ENCODE data around the gene IGF1.

Gene IGF1

GRCh38 chr12:102396276-102396675 is 84.1 kb downstream of the IGF1 start:
- Histone ChIP-seq H3K27ac (ENCODE audit: low read depth, low read length) (no peak overlapping the region), H3K9me3 (ENCODE audit: low read length) (no peaks in the 10 kb centered on the region)

DNA sequence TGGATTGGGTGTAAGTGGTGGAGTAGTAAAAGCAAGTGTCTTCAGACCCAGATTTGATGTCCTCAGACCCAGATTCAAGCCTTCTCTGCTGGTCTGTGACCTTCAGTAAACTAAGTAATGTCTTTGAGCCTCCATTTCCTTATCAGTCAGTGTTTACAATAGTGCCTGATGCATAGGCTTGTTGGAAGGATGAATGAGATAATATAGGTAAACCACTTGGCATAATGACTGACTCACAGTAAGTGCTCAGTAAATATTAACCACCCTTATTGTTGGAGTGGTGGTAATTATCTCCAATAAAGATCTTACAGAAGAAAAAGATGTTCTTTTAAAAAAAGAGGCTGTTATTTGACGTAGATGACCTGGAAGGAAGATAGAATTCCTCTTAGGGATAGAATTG is 86.2 kb downstream of the IGF1 start:
- H3K27me3 ChIP-seq (ENCODE audit: control insufficient read depth in 1 of 2, insufficient read depth in 2 of 2, low read length in 2 of 2) = no peaks in the 10 kb centered on the region
- H3K4me1 ChIP-seq (ENCODE audit: insufficient read depth, low read length) = no peaks in the 10 kb centered on the region
- H3K27ac ChIP-seq (ENCODE audit: low read depth, low read length) = no peak overlapping the region
- H3K9me3 ChIP-seq (ENCODE audit: low read length) = no peaks in the 10 kb centered on the region
- H3K36me3 ChIP-seq (ENCODE audit: insufficient read depth, low read length) = no peaks in the 10 kb centered on the region
- no peak overlapping the region for H3K4me3 ChIP-seq (ENCODE audit: low read depth in 1 of 2, low read length in 2 of 2)
- no peak overlapping the region for H3K9ac ChIP-seq (ENCODE audit: low read length)

More at GRCh38 chr12:102396276-102396675, 84.1 kb downstream of the IGF1 start:
- Histone ChIP-seq H3K4me1 (ENCODE audit: insufficient read depth, low read length) (no peaks in the 10 kb centered on the region), H3K27me3 (ENCODE audit: control insufficient read depth in 1 of 2, insufficient read depth in 2 of 2, low read length in 2 of 2) (no peaks in the 10 kb centered on the region), H3K36me3 (ENCODE audit: insufficient read depth, low read length) (no peaks in the 10 kb centered on the region), H3K4me3 (ENCODE audit: low read depth in 1 of 2, low read length in 2 of 2) (no peak overlapping the region), H3K9ac (ENCODE audit: low read length) (no peak overlapping the region)

DNA sequence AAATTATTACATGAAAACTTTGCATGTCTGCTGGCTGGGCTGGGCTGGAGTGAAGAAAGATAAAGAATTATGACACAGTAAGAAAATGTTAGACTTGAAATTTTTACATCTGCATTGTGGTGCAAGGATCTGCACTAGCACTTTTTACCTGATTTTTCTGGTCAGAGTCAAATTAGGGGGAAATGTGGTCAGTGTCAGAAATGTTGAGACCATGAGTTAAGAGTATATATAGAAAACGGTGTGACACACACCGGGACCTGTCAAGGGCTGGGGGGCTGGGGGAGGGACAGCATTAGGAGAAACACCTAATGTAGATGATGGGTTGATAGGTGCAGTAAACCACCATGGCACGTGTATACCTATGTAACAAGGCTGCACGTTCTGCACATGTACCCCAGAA is 90.3 kb downstream of the IGF1 start:
- no peaks in the 10 kb centered on the region for H3K27me3 ChIP-seq (ENCODE audit: control insufficient read depth in 1 of 2, insufficient read depth in 2 of 2, low read length in 2 of 2)
- H3K36me3 ChIP-seq (ENCODE audit: insufficient read depth, low read length) = no peaks in the 10 kb centered on the region
- no peaks in the 10 kb centered on the region for H3K4me1 ChIP-seq (ENCODE audit: insufficient read depth, low read length)

DNA sequence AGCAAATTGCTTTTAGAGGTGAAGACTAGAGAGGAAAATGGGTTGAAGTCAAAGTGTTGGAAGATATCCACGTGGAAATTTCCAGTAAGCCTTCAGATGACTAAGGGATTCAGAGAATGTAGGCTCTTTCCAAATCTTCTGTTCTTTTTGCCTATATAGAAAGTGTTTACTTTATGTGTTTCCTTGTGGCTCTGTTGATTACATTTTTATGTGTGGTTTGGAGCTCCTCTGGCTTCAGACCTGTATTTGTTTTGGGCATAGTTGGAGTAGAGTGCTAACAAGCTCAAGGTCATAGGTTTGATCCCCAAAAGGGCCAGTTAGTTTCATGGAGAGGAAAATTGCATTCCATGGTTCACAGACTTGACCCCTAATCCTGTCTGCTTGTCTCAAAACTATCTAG is 91.9 kb downstream of the IGF1 start:
- H3K9ac ChIP-seq (ENCODE audit: low read length) = no peak overlapping the region
- no peak overlapping the region for H3K4me3 ChIP-seq (ENCODE audit: low read depth in 1 of 2, low read length in 2 of 2)
- no peaks in the 10 kb centered on the region for H3K36me3 ChIP-seq (ENCODE audit: insufficient read depth, low read length)
- H3K27ac ChIP-seq (ENCODE audit: low read depth, low read length) = no peak overlapping the region
- H3K4me1 ChIP-seq (ENCODE audit: insufficient read depth, low read length) = no peaks in the 10 kb centered on the region
- no peaks in the 10 kb centered on the region for H3K9me3 ChIP-seq (ENCODE audit: low read length)
- no peaks in the 10 kb centered on the region for H3K27me3 ChIP-seq (ENCODE audit: control insufficient read depth in 1 of 2, insufficient read depth in 2 of 2, low read length in 2 of 2)

More for the DNA sequence above, 90.3 kb downstream of the IGF1 start:
- no peak overlapping the region for H3K9ac ChIP-seq (ENCODE audit: low read length)
- no peak overlapping the region for H3K4me3 ChIP-seq (ENCODE audit: low read depth in 1 of 2, low read length in 2 of 2)
- no peak overlapping the region for H3K27ac ChIP-seq (ENCODE audit: low read depth, low read length)
- no peaks in the 10 kb centered on the region for H3K9me3 ChIP-seq (ENCODE audit: low read length)

DNA sequence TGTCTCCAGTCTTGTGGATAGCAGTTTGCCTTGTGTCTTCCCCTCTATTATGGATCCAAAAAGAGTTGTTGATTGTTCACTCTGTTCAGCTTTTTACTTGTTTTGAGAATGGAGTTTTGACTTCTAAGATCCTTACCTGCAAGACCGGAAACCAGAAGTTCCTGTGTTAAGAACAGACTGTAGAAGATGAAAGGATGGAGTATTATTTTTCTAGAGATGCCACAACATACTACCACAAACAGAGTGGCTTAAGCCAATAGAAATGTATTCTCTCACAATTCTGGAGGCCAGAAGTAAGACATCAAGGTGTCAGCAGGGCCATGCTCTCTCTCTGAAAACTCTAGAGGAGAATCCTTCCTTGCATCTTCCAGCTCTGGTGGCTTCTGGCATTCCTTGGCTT is 95.0 kb downstream of the IGF1 start:
- no peak overlapping the region for H3K27ac ChIP-seq (ENCODE audit: low read depth, low read length)
- no peaks in the 10 kb centered on the region for H3K9me3 ChIP-seq (ENCODE audit: low read length)
- H3K4me3 ChIP-seq (ENCODE audit: low read depth in 1 of 2, low read length in 2 of 2) = no peak overlapping the region
- no peaks in the 10 kb centered on the region for H3K27me3 ChIP-seq (ENCODE audit: control insufficient read depth in 1 of 2, insufficient read depth in 2 of 2, low read length in 2 of 2)
- H3K4me1 ChIP-seq (ENCODE audit: insufficient read depth, low read length) = no peaks in the 10 kb centered on the region
- no peak overlapping the region for H3K9ac ChIP-seq (ENCODE audit: low read length)
- H3K36me3 ChIP-seq (ENCODE audit: insufficient read depth, low read length) = no peaks in the 10 kb centered on the region

GRCh38 chr12:102379346-102380162 is 100.8 kb downstream of the IGF1 start:
- Histone ChIP-seq H3K27ac (ENCODE audit: low read depth, low read length) (no peak overlapping the region), H3K9me3 (ENCODE audit: low read length) (no peaks in the 10 kb centered on the region), H3K4me1 (ENCODE audit: insufficient read depth, low read length) (peaks cover 6% of the 10 kb centered on the region), H3K4me3 (ENCODE audit: low read depth in 1 of 2, low read length in 2 of 2) (no peak overlapping the region), H3K36me3 (ENCODE audit: insufficient read depth, low read length) (no peaks in the 10 kb centered on the region), H3K9ac (ENCODE audit: low read length) (no peak overlapping the region), H3K27me3 (ENCODE audit: control insufficient read depth in 1 of 2, insufficient read depth in 2 of 2, low read length in 2 of 2) (no peaks in the 10 kb centered on the region)

- Histone ChIP-seq H3K9ac (ENCODE audit: low read length) (no peak overlapping the region), H3K4me1 (ENCODE audit: insufficient read depth, low read length) (peaks cover 6% of the 10 kb centered on the region), H3K36me3 (ENCODE audit: insufficient read depth, low read length) (no peaks in the 10 kb centered on the region), H3K27ac (ENCODE audit: low read depth, low read length) (no peak overlapping the region), H3K4me3 (ENCODE audit: low read depth in 1 of 2, low read length in 2 of 2) (no peak overlapping the region), H3K9me3 (ENCODE audit: low read length) (no peaks in the 10 kb centered on the region), H3K27me3 (ENCODE audit: control insufficient read depth in 1 of 2, insufficient read depth in 2 of 2, low read length in 2 of 2) (no peaks in the 10 kb centered on the region)
These were observed 103.6 kb downstream of the IGF1 start for GRCh38 chr12:102376781-102377180.

DNA sequence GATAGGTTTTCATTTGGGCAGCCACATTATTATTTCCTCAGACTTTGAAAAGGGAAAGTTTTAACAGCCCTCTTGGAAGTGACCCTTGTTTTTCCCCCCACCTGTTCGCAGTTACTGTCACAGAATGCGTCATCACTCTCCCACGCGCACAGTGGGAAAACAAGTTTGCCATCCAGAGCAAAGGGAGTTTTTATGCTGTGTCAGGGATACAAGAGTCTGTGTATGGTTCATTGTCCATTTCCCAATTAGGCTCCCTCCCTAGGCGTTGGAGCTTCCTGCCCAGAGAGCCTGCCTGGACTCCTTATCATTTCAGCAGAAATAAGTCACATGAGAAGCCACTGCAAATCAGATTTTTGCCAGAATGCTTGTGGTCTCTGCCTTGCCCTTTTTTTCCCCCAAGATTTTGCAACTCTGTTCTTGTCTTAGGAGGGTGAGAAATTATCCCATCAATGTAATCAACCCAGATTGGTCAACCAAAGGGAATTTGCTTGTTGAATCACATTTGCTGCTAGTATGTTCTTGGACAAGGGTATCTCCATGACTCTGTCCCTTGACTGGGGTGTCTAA is 104.1 kb downstream of the IGF1 start:
- Histone ChIP-seq H3K9ac (ENCODE audit: low read length) (no peak overlapping the region), H3K9me3 (ENCODE audit: low read length) (no peaks in the 10 kb centered on the region), H3K4me1 (ENCODE audit: insufficient read depth, low read length) (peaks cover 6% of the 10 kb centered on the region)

GRCh38 chr12:102374190-102374589 is 106.2 kb downstream of the IGF1 start:
- no peaks in the 10 kb centered on the region for H3K9me3 ChIP-seq (ENCODE audit: low read length)
- no peaks in the 10 kb centered on the region for H3K36me3 ChIP-seq (ENCODE audit: insufficient read depth, low read length)
- no peaks in the 10 kb centered on the region for H3K27me3 ChIP-seq (ENCODE audit: control insufficient read depth in 1 of 2, insufficient read depth in 2 of 2, low read length in 2 of 2)
- H3K4me3 ChIP-seq (ENCODE audit: low read depth in 1 of 2, low read length in 2 of 2) = no peak overlapping the region
- no peak overlapping the region for H3K9ac ChIP-seq (ENCODE audit: low read length)
- H3K4me1 ChIP-seq (ENCODE audit: insufficient read depth, low read length) = peaks cover 6% of the 10 kb centered on the region
- H3K27ac ChIP-seq (ENCODE audit: low read depth, low read length) = no peak overlapping the region

More for the DNA sequence above, 104.1 kb downstream of the IGF1 start:
- H3K27ac ChIP-seq (ENCODE audit: low read depth, low read length) = no peak overlapping the region
- no peak overlapping the region for H3K4me3 ChIP-seq (ENCODE audit: low read depth in 1 of 2, low read length in 2 of 2)
- no peaks in the 10 kb centered on the region for H3K27me3 ChIP-seq (ENCODE audit: control insufficient read depth in 1 of 2, insufficient read depth in 2 of 2, low read length in 2 of 2)
- H3K36me3 ChIP-seq (ENCODE audit: insufficient read depth, low read length) = no peaks in the 10 kb centered on the region

GRCh38 chr12:102372087-102372486 is 108.3 kb downstream of the IGF1 start:
- Histone ChIP-seq H3K27ac (ENCODE audit: low read depth, low read length) (no peak overlapping the region), H3K36me3 (ENCODE audit: insufficient read depth, low read length) (no peaks in the 10 kb centered on the region), H3K9ac (ENCODE audit: low read length) (no peak overlapping the region), H3K27me3 (ENCODE audit: control insufficient read depth in 1 of 2, insufficient read depth in 2 of 2, low read length in 2 of 2) (no peaks in the 10 kb centered on the region), H3K4me1 (ENCODE audit: insufficient read depth, low read length) (no peaks in the 10 kb centered on the region), H3K9me3 (ENCODE audit: low read length) (no peaks in the 10 kb centered on the region), H3K4me3 (ENCODE audit: low read depth in 1 of 2, low read length in 2 of 2) (no peak overlapping the region)

GRCh38 chr12:102371165-102371564 is 109.2 kb downstream of the IGF1 start:
- H3K27me3 ChIP-seq (ENCODE audit: control insufficient read depth in 1 of 2, insufficient read depth in 2 of 2, low read length in 2 of 2) = no peaks in the 10 kb centered on the region
- H3K4me3 ChIP-seq (ENCODE audit: low read depth in 1 of 2, low read length in 2 of 2) = no peak overlapping the region
- no peaks in the 10 kb centered on the region for H3K4me1 ChIP-seq (ENCODE audit: insufficient read depth, low read length)
- H3K9ac ChIP-seq (ENCODE audit: low read length) = no peak overlapping the region
- H3K36me3 ChIP-seq (ENCODE audit: insufficient read depth, low read length) = no peaks in the 10 kb centered on the region
- no peaks in the 10 kb centered on the region for H3K9me3 ChIP-seq (ENCODE audit: low read length)
- H3K27ac ChIP-seq (ENCODE audit: low read depth, low read length) = no peak overlapping the region

DNA sequence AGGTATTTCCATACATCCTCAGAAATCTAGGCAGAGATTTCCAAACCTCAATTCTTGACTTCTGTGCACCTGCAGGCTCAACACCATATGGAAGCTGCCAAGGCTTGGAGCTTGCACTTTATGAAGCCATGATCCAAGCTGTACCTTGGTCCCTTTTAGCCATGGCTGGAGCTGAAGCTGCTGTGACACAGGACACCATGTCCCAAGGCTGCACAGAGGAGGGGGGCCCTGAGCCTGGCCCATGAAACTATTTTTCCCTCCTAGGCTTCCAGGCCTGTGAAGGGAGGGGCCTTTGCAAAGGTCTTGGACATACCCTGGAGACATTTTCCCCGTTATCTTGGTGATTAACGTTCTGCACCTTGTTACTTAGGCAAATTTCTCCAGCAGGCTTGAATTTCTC is 110.5 kb downstream of the IGF1 start:
- Histone ChIP-seq H3K9me3 (ENCODE audit: low read length) (no peaks in the 10 kb centered on the region), H3K4me1 (ENCODE audit: insufficient read depth, low read length) (no peaks in the 10 kb centered on the region), H3K27me3 (ENCODE audit: control insufficient read depth in 1 of 2, insufficient read depth in 2 of 2, low read length in 2 of 2) (no peaks in the 10 kb centered on the region)

More for the DNA sequence above, 110.5 kb downstream of the IGF1 start:
- Histone ChIP-seq H3K36me3 (ENCODE audit: insufficient read depth, low read length) (no peaks in the 10 kb centered on the region), H3K27ac (ENCODE audit: low read depth, low read length) (no peak overlapping the region), H3K4me3 (ENCODE audit: low read depth in 1 of 2, low read length in 2 of 2) (no peak overlapping the region), H3K9ac (ENCODE audit: low read length) (no peak overlapping the region)

Measured in muscle layer of colon (tissue), 2 donors.